GM13977 (cell line): Measurements from ENCODE around the gene DOCK9.
"Not testable (repeated sequence)": the region's sequence is repeated elsewhere in the genome, so short reads cannot be mapped to it uniquely, and the experiment has no call there.

ENCODE experiments used
- DNase-seq: peaks from one replicate; pipeline ENCODE4 v3.0.0; 2012; ENCODE audit warnings: low spot score
- in situ Hi-C: fragments of 300-500 bp; cut with MboI; formaldehyde crosslinking; loops from one replicate; pipeline ENCODE4 v1.12.0; 2022; ENCODE audit warnings: low sequenced_read_pairs, low pct_unique_long_range_greater_than_20kb, mixed read lengths, inconsistent platforms; ENCODE audit not compliant: unreplicated experiment
- TF ChIP-seq, protein P1 (sequence below): IDR thresholded peaks from 2 replicates; pipeline ENCODE4 v1.5.1; 2012; ENCODE audit warnings: mild to moderate bottlenecking, control low read depth; ENCODE audit not compliant: insufficient read depth; ENCODE audit errors: extremely low read depth, missing control alignments

Gene DOCK9

DNA sequence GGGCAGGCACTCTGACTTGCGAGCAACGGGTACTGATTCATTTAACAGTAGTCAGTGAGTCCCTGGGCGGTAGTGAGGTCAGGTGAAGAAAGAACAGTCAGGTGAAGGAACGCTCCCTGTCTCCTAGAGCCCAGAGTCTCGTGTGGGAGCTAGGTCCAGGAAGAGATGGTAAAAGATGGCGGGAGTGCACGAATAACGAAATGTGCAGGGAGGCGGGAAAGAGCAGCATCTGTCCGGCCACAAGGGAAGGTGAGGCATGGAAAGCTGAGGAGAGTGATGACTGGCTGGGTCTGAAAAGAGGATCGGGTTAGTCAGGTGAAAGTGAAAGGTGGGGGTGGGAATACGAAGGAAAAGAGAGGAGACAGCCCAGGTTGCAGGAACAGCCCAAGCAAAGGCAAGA lies 161.5 kb downstream of the DOCK9 start:
- TF ChIP-seq, protein P1, sequence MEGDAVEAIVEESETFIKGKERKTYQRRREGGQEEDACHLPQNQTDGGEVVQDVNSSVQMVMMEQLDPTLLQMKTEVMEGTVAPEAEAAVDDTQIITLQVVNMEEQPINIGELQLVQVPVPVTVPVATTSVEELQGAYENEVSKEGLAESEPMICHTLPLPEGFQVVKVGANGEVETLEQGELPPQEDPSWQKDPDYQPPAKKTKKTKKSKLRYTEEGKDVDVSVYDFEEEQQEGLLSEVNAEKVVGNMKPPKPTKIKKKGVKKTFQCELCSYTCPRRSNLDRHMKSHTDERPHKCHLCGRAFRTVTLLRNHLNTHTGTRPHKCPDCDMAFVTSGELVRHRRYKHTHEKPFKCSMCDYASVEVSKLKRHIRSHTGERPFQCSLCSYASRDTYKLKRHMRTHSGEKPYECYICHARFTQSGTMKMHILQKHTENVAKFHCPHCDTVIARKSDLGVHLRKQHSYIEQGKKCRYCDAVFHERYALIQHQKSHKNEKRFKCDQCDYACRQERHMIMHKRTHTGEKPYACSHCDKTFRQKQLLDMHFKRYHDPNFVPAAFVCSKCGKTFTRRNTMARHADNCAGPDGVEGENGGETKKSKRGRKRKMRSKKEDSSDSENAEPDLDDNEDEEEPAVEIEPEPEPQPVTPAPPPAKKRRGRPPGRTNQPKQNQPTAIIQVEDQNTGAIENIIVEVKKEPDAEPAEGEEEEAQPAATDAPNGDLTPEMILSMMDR, result no peak
- in situ Hi-C loops, result no loop called here
- DNase-seq, result no peak

DNA sequence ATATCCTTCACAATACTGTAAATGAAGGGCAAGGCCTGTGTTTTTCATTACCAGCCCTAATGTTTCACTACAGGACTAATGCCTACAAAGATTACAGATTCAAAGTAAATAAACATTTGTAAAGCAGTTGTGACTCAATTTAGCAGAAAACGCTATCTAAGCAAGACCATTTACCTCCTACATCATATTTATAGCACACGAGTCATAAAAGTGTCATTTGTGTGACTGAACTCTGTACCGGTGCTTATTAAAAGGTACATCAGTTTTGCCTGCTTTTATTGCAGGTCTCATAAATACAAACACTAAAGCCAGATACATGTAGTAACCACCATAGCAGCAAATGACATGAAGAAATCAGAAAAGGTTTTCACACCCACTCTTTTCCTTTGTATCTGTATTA lies 163.9 kb downstream of the DOCK9 start:
- TF ChIP-seq, protein P1, result no peak
- DNase-seq, result no peak
- in situ Hi-C loops, result no loop called here

DNA sequence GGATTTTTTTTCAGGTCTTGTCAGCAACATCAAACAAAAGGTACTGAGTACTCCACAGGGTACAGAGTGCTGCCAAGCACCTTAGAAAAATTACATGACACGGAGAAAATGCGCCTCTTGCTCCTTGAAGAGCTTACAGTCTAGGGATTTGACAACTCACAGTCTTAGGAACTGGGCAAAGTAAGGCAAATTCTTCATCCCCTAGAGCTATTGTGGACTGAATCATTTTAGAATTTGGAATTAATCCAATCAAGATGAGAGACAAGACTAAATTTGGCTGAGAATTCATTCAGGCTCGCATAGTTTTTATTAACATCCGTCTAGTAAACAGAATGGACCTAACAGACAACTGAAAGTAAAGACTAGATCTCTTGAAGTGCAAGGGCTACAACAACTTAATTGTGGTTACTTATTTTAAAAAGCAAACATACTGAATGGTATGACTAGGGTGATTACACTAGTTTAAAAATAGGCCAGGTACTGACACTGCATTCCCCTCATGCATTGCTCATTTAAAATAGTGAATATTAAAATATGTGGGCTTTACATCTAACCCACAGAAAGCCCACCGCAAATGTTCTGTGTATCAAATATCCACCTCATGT lies 165.6 kb downstream of the DOCK9 start:
- DNase-seq, in situ Hi-C loops: not testable (repeated sequence)

- DNase-seq, result no peak
- TF ChIP-seq, protein P1, result no peak
- in situ Hi-C loops, result no loop called here
These were observed 167.1 kb downstream of the DOCK9 start for GRCh38 chr13:98810746-98811145.

DNA sequence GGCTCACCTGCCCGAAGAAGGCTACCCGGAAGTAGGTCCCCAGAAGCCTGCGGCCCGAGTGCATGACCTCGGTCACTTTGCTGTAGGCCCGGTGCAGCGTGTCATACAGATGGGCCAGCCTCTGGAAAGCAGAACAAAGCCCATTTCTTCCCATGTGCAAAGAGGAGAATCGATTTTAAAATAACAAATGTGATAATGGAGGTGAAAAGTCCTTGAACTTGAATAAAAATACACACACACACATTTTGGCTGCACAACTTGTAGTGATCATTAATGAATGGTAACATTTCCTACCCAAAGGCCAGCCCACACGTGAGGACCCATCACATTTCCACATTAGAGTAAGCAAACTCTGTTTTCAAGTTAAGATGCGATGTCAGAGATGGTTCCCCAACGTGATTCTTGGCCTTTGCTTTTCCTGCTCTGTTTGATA lies 168.5 kb downstream of the DOCK9 start:
- no peak for DNase-seq
- in situ Hi-C loops, result no loop called here
- TF ChIP-seq, protein P1, result no peak

- in situ Hi-C loops, result no loop called here
- no peak for DNase-seq
- TF ChIP-seq, protein P1, result no peak
These were observed 170.1 kb downstream of the DOCK9 start for GRCh38 chr13:98807774-98808173.

DNA sequence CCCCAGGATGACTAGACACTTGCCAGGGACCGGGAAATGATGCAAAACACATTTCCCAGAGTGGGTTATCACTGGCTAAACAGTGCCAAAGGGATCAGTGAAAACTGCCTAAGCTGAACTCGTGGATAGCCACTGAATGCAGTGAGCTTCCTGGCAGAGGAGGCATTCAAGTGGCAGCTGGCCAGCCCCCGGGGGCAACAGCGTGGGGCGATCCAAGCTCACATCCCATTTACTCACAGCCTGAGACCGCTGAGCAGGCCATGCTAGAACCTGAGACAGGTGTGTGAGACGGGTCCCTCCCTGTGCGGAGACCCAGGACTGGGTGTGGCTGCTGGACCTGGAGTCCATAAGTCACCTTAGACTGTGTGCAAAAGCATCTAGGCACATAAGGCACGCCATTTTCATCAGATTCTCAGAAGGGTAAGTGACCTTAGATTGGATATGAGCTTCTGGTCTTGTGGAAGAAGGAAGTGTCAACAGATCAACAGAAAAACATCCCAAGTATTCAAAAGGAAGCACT lies 173.5 kb downstream of the DOCK9 start:
- no peak for DNase-seq
- in situ Hi-C loops, result no loop called here
- TF ChIP-seq, protein P1, result no peak
